Measurements from ENCODE around the gene SLC4A1.
A peak's percentile ranks its signal among the peaks of the same experiment; 100 is the strongest.

The SLC4A1 gene

DNA sequence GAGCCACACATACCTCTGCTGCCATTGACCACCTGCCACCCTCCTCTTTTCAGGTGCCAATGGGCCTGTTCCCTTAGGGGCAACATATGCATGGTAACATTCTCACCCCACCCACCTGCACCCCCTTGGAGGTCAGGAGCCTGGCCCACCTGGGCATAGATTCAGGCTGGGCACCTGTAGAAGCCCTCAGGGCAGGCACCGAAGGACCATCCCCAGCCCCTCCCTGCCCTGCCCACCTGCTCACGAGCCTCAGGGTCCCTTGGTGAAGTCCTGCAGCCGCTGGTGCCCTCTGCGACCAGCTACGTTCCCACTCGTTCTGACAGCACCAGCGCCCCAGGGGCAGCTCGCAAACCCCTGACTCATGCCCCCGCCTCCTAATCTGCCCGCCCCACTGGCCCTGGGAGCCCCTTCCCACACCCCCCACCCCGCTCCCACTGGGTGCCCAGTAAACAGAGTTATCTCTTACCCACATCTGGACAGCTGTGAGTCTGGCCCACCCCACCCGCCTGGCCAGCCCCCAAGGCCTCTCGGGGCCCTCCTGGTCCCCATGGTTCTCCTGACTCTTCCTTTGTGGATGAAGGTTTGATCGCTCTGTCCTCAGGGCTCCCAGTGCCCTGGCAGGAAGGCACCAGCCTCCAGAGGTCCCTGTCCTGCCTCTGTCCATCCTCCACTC is at the start of gene SLC4A1:
TSS of gene SLC4A1 (minus strand) at position 318 of the 673 bp plus-strand sequence. CDS start 5,269 bp downstream, outside the sequence.
- H3K9ac ChIP-seq (ENCODE audit: low read length): no peak within 1 kb of the TSS
- H3K9me3 ChIP-seq (ENCODE audit: control insufficient read depth, low read length): no peaks in the 10 kb centered on the region
- peaks cover 4% of the 10 kb centered on the region for H3K4me1 ChIP-seq (ENCODE audit: control insufficient read depth, insufficient read depth, low read length)
- no peak within 1 kb of the TSS for H3K4me3 ChIP-seq (ENCODE audit: low read length)
- DNase-seq (ENCODE audit: low read depth): no peak
- H3K27me3 ChIP-seq (replicated peaks; ENCODE audit: control insufficient read depth, insufficient read depth, low read length): peaks cover 40% of the 10 kb centered on the region
- no peaks in the 10 kb centered on the region for H3K36me3 ChIP-seq (ENCODE audit: control insufficient read depth, insufficient read depth, low read length, severe bottlenecking)

DNA sequence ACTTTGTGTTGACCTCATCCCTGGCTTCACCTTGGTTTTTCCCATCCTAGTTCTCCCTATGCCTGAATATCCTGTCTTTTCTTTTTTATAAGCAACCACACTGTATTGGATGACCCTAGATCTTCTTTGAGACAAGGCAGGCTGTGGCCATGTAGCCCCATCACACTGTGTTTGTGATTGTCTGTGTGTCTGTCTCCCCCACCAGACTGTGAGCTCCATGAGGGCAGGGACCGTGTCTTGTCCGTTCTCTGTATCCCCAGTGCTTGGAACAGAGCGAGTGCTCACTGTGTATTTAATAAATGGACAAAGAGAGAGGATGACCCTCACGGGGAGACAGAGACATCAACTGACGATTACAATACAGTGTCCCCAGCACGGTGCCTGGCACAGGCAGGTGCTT is 49.6 kb upstream of the SLC4A1 start:
- no peak for DNase-seq (ENCODE audit: low read depth)
- Histone ChIP-seq H3K4me1 (ENCODE audit: control insufficient read depth, insufficient read depth, low read length) (peaks cover 3% of the 10 kb centered on the region), H3K36me3 (ENCODE audit: control insufficient read depth, insufficient read depth, low read length, severe bottlenecking) (peaks cover 32% of the 10 kb centered on the region), H3K4me3 (ENCODE audit: low read length) (no peak overlapping the region), H3K9me3 (ENCODE audit: control insufficient read depth, low read length) (no peaks in the 10 kb centered on the region), H3K9ac (ENCODE audit: low read length) (no peak overlapping the region), H3K27me3 (replicated peaks; ENCODE audit: control insufficient read depth, insufficient read depth, low read length) (peaks cover 23% of the 10 kb centered on the region)

DNA sequence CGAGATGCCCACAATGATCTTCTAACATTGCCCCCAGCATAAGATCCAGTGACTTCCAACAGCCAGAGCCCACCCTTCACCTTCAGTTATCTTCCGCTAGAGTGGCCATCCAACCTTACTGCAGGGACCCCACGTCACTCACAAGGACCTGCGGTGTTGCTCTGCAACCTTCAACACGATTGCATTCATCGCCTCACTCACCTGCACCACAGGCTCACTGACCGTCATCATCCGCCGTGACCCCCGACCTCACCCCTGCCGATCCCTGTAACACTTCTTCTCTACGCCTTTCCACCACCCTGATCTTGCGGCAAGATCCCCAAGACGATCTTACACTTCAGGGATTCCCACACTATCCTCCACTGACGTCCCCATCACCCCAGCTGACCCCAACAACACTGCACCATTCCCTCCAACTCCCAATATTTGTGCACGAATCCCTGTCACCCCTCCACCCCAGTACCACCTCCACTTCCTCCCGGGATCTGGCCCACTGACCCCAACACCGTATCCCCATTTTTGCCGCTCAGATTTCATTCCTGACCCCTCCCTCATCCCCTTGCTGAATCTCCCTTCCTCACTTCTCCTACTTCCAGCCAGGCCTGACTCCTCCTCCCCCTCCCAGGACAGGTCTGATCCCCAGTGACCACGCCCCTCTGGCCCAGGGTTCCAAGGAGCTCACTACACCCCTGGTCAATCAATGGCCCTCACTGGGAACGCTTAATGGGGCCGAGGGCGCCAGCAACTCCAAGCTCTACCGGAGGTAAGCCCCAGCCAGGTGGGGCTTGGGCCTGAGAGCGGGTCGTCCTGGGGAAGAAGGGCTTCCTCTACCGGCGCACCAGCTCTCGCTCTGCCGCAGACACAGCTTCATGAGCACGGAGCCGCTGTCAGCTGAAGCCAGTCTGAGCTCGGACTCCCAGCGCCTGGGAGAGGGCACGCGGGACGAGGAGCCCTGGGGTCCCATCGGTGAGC is 48.1 kb upstream of the SLC4A1 start:
- H3K4me1 ChIP-seq (ENCODE audit: control insufficient read depth, insufficient read depth, low read length): peaks cover 3% of the 10 kb centered on the region
- DNase-seq (ENCODE audit: low read depth): no peak
- no peak overlapping the region for H3K4me3 ChIP-seq (ENCODE audit: low read length)

DNA sequence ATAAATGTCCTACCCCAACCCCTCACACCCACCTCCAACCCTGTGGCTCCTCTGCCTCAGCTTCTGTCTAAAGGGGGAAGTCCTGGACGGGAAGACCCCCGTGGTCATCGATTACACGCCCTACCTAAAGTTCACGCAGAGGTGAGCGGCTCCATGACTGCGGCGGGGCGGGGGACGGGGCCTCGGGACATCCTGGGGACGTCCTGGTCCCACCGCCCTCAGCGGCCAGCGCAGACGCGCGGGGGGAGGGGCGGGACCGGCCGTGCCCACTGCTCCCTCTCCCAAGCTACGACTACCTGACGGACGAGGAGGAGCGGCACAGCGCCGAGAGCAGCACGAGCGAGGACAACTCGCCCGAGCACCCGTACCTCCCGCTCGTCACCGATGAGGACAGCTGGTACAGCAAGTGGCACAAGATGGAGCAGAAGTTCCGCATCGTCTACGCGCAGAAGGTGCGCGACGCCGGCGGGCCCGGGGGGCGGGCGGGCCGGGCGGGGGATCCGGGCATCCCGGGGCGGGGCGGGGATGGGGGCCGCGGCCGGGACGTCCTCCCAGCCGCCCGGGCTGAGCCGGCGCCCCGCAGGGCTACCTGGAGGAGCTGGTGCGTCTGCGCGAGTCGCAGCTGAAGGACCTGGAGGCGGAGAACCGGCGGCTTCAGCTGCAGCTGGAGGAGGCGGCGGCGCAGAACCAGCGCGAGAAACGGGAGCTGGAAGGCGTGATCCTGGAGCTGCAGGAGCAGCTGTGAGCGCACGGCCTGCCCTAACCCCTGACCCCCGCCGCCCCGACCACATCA is 47.1 kb upstream of the SLC4A1 start:
- Histone ChIP-seq H3K27me3 (replicated peaks; ENCODE audit: control insufficient read depth, insufficient read depth, low read length) (peaks cover 33% of the 10 kb centered on the region), H3K9ac (ENCODE audit: low read length) (no peak overlapping the region), H3K9me3 (ENCODE audit: control insufficient read depth, low read length) (no peaks in the 10 kb centered on the region), H3K4me3 (ENCODE audit: low read length) (no peak overlapping the region), H3K4me1 (ENCODE audit: control insufficient read depth, insufficient read depth, low read length) (peaks cover 3% of the 10 kb centered on the region), H3K36me3 (ENCODE audit: control insufficient read depth, insufficient read depth, low read length, severe bottlenecking) (peaks cover 8% of the 10 kb centered on the region)
- DNase-seq (ENCODE audit: low read depth): peak; percentile 55

More for the DNA sequence above, 48.1 kb upstream of the SLC4A1 start:
- H3K27me3 ChIP-seq (replicated peaks; ENCODE audit: control insufficient read depth, insufficient read depth, low read length): peaks cover 27% of the 10 kb centered on the region
- no peak overlapping the region for H3K9ac ChIP-seq (ENCODE audit: low read length)
- H3K9me3 ChIP-seq (ENCODE audit: control insufficient read depth, low read length): no peaks in the 10 kb centered on the region
- peaks cover 18% of the 10 kb centered on the region for H3K36me3 ChIP-seq (ENCODE audit: control insufficient read depth, insufficient read depth, low read length, severe bottlenecking)

DNA sequence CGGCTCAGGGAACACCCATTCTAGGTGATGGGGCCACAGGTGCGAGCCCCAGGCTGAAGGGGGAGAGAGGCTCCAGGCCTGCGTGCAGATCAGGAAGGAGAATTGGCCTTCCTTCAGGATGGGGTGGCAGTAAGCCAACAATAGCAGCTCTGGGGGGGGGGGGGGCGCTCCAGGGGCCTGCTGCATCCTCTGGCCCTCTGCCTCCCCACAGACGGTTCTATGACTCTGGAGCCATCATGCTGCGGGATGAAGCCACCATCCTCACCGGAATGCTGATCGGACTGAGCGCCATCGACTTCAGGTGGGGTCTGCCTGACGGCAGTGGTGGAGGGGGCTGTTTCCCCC is 46.6 kb upstream of the SLC4A1 start:
- Histone ChIP-seq H3K9me3 (ENCODE audit: control insufficient read depth, low read length) (no peaks in the 10 kb centered on the region), H3K4me3 (ENCODE audit: low read length) (no peak overlapping the region), H3K9ac (ENCODE audit: low read length) (no peak overlapping the region), H3K27me3 (replicated peaks; ENCODE audit: control insufficient read depth, insufficient read depth, low read length) (peaks cover 38% of the 10 kb centered on the region), H3K36me3 (ENCODE audit: control insufficient read depth, insufficient read depth, low read length, severe bottlenecking) (peaks cover 3% of the 10 kb centered on the region), H3K4me1 (ENCODE audit: control insufficient read depth, insufficient read depth, low read length) (peaks cover 3% of the 10 kb centered on the region)
- DNase-seq (ENCODE audit: low read depth): no peak

DNA sequence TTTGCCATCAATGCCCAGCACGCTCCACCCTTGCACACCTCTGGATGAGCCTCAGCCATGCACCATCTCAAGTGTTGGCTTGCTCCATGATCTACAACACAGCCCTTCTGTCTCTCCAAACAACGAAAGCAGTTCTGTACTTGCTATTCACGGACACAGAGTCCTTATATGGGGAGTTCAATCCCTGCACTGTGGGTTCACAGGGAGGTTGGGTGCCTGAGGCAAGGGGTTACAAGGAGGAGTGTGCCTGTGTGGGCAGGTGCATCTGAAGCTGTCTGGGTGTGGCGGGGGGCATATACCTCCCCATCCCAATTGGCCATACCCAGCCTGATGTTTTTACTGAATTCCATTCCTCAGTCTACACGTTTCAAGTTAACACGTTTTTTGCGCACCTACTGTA is 46.1 kb upstream of the SLC4A1 start:
- H3K4me1 ChIP-seq (ENCODE audit: control insufficient read depth, insufficient read depth, low read length): peaks cover 3% of the 10 kb centered on the region
- H3K27me3 ChIP-seq (replicated peaks; ENCODE audit: control insufficient read depth, insufficient read depth, low read length): peaks cover 43% of the 10 kb centered on the region
- no peaks in the 10 kb centered on the region for H3K36me3 ChIP-seq (ENCODE audit: control insufficient read depth, insufficient read depth, low read length, severe bottlenecking)
- no peak overlapping the region for H3K4me3 ChIP-seq (ENCODE audit: low read length)
- H3K9ac ChIP-seq (ENCODE audit: low read length): no peak overlapping the region
- no peak for DNase-seq (ENCODE audit: low read depth)
- H3K9me3 ChIP-seq (ENCODE audit: control insufficient read depth, low read length): no peaks in the 10 kb centered on the region

DNA sequence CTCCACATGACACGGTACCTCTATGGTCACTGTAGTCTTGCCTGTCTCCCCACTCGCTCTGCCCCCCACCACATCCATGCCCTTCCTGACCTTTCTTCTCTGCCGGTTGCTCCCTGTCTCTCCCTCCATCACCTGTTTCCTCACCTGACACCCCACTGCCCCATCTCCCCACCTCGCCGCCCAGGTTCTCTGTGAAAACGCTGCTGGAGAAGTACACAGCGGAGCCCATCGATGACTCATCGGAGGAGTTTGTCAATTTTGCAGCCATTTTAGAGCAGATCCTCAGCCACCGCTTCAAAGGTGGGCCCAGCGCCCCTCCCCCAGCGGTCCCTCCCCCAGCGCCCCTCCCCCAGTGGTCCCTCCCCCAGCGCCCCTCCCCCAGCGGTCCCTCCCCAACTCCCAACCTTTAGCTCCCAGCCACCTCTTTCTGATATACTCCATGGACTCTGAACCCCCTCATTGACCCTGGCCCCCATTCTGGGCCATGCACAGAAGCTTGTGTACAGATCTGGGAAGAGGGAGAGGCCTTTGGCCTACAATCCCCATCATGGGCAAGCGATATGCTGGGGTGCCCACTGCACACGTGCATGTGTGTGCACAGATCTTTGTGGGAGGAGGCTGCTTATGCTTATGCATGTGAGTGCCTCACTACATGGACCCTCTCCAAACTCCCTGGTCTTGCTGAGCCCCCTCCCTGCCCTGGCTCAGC is 44.6 kb upstream of the SLC4A1 start:
- H3K36me3 ChIP-seq (ENCODE audit: control insufficient read depth, insufficient read depth, low read length, severe bottlenecking): no peaks in the 10 kb centered on the region
- H3K4me1 ChIP-seq (ENCODE audit: control insufficient read depth, insufficient read depth, low read length): peaks cover 3% of the 10 kb centered on the region
- no peaks in the 10 kb centered on the region for H3K9me3 ChIP-seq (ENCODE audit: control insufficient read depth, low read length)
- no peak overlapping the region for H3K9ac ChIP-seq (ENCODE audit: low read length)
- no peak overlapping the region for H3K4me3 ChIP-seq (ENCODE audit: low read length)
- peaks cover 45% of the 10 kb centered on the region for H3K27me3 ChIP-seq (replicated peaks; ENCODE audit: control insufficient read depth, insufficient read depth, low read length)
- DNase-seq (ENCODE audit: low read depth): no peak

DNA sequence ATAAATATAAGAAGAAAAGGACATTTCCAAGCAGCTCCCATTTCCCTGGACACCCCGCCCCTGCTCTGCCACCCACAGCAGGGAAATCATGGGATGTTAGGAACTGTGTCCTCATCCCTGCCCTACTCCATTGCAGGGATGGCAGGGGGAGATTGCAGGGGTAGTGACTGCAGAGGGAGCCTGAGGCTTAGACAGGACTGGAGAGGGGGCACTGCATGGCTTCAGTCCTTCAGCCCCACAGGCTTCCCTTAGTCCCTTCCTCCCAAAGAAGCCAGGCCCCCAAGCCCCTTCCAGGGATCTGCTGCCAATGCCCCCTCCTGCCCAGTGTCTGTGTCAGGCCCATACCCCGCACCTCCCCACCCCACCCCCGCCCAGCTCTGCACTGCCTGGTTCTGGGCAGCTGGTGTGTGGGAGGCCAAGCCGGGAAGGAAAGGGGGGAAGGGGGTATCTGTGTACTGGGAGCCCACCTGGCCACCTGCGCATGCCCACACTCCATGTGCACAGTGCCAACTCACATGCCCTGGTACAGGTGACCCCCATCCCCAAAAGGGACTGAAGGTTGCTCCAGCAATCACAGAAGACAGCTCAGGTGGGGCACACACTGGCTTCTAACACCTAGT is 43.7 kb upstream of the SLC4A1 start:
- H3K27me3 ChIP-seq (replicated peaks; ENCODE audit: control insufficient read depth, insufficient read depth, low read length): peaks cover 54% of the 10 kb centered on the region
- H3K4me3 ChIP-seq (ENCODE audit: low read length): no peak overlapping the region
- no peak for DNase-seq (ENCODE audit: low read depth)
- no peak overlapping the region for H3K9ac ChIP-seq (ENCODE audit: low read length)
- H3K4me1 ChIP-seq (ENCODE audit: control insufficient read depth, insufficient read depth, low read length): peaks cover 3% of the 10 kb centered on the region
- no peaks in the 10 kb centered on the region for H3K9me3 ChIP-seq (ENCODE audit: control insufficient read depth, low read length)
- H3K36me3 ChIP-seq (ENCODE audit: control insufficient read depth, insufficient read depth, low read length, severe bottlenecking): no peaks in the 10 kb centered on the region

DNA sequence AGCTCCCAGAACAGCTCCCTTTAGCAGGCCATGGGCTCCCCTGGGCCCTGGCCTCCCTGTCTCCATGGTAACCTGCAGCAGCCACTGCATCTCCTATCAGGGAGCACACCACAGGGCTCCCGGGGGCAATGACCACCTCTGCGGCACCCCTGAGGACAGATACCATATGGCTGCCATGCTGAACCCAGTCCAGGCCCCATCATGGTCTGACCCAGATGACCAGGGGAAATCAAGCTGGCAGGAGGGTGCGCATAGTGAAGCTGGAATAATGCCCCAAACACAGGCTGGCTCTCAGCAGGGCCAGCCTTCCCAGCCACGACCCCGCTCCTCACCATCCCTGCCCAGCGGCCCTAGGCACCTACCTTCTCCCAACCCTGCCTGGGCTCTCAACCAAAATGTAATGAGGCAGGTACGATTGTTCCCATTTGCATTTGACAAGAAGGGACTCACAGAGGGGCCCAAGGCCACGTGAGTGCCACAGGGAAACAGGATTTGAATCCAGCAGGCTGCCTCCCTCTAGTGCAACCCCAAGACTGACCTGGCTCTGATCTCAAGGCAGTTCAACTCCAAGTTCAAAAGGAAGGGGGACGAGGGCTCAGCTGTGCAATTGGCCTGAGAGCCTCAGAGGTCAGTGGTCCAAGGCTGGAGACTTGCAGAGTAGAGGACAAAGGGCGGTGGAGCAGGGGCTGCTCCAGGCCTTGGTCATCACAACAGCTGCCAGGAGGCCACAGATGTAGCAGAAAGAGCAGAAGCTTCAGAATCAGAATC is 42.9 kb upstream of the SLC4A1 start:
- no peak overlapping the region for H3K9ac ChIP-seq (ENCODE audit: low read length)
- H3K27me3 ChIP-seq (replicated peaks; ENCODE audit: control insufficient read depth, insufficient read depth, low read length): peaks cover 53% of the 10 kb centered on the region
- H3K4me3 ChIP-seq (ENCODE audit: low read length): no peak overlapping the region
- H3K9me3 ChIP-seq (ENCODE audit: control insufficient read depth, low read length): no peaks in the 10 kb centered on the region
- no peaks in the 10 kb centered on the region for H3K36me3 ChIP-seq (ENCODE audit: control insufficient read depth, insufficient read depth, low read length, severe bottlenecking)
- no peaks in the 10 kb centered on the region for H3K4me1 ChIP-seq (ENCODE audit: control insufficient read depth, insufficient read depth, low read length)
- DNase-seq (ENCODE audit: low read depth): no peak

DNA sequence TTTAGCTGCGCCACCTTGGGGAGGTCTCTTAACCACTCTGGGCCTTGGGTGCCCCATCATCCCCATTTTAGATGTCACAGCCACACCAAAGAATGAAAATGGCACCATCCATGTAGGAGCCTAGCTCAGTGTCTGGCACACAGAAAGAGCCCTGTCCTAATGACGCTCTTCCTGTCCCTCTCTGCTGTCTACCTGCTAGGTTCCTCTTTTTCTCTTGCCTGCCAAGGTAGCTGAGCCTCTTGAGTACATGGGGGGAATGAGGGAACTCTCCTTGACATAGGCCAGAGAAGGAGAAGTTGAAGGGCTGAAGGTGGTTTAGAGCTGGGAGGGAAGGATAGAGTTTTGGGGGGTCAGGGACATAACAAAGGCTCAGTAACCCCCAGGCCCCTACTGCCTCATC is 42.3 kb upstream of the SLC4A1 start:
- H3K9me3 ChIP-seq (ENCODE audit: control insufficient read depth, low read length): no peaks in the 10 kb centered on the region
- H3K9ac ChIP-seq (ENCODE audit: low read length): no peak overlapping the region
- no peaks in the 10 kb centered on the region for H3K36me3 ChIP-seq (ENCODE audit: control insufficient read depth, insufficient read depth, low read length, severe bottlenecking)
- no peak overlapping the region for H3K4me3 ChIP-seq (ENCODE audit: low read length)
- no peak for DNase-seq (ENCODE audit: low read depth)
- no peaks in the 10 kb centered on the region for H3K4me1 ChIP-seq (ENCODE audit: control insufficient read depth, insufficient read depth, low read length)
- peaks cover 51% of the 10 kb centered on the region for H3K27me3 ChIP-seq (replicated peaks; ENCODE audit: control insufficient read depth, insufficient read depth, low read length)
